ENCODE results near the gene INPP4B.

The INPP4B gene

DNA sequence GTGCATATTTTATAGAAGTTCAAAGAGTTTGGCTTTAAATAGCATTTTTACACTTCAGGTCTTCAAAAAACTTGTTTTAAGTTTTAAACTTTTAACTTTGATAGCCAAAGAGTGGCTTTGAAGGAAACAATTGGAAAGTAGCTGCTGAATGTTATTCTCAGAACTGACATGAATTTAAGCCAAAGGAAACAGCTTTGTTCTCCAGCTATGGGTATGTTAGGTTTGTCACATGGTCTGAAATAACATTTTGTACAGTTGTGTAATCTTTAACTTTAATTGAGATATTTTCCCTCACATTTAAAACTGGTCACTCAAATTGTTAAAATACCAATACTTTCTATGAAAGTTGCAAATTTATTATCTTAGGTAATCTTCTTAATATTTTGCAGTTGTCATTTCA is 645.1 kb downstream of the INPP4B start:
- H4K20me1 ChIP-seq (ENCODE audit: insufficient read depth, low read length) = no peaks in the 10 kb centered on the region
- no peak for ATAC-seq (ENCODE audit: insufficient read depth, low read depth)
- no peaks in the 10 kb centered on the region for H3K4me1 ChIP-seq (ENCODE audit: insufficient read depth, low read length)
- no peak overlapping the region for H2AFZ ChIP-seq (ENCODE audit: low read depth, low read length)
- DNase-seq = no peak
- no peak overlapping the region for H3K27ac ChIP-seq (ENCODE audit: low read length)
- no peak overlapping the region for H3K9ac ChIP-seq (ENCODE audit: low read depth, low read length)
- H3K9me3 ChIP-seq (ENCODE audit: insufficient read depth, low read length, severe bottlenecking) = no peaks in the 10 kb centered on the region
- no peak overlapping the region for H3K4me3 ChIP-seq (ENCODE audit: low read depth in 1 of 2, low read length in 2 of 2)
- no peaks in the 10 kb centered on the region for H3K79me2 ChIP-seq (ENCODE audit: insufficient read depth, low read length)
- H3K27me3 ChIP-seq (ENCODE audit: insufficient read depth, low read length, poor library complexity) = no peaks in the 10 kb centered on the region
- H3K36me3 ChIP-seq (ENCODE audit: insufficient read depth, low read length) = peaks cover 10% of the 10 kb centered on the region; the same call in 1 of the 2 replicates
- TF ChIP-seq, protein P1, sequence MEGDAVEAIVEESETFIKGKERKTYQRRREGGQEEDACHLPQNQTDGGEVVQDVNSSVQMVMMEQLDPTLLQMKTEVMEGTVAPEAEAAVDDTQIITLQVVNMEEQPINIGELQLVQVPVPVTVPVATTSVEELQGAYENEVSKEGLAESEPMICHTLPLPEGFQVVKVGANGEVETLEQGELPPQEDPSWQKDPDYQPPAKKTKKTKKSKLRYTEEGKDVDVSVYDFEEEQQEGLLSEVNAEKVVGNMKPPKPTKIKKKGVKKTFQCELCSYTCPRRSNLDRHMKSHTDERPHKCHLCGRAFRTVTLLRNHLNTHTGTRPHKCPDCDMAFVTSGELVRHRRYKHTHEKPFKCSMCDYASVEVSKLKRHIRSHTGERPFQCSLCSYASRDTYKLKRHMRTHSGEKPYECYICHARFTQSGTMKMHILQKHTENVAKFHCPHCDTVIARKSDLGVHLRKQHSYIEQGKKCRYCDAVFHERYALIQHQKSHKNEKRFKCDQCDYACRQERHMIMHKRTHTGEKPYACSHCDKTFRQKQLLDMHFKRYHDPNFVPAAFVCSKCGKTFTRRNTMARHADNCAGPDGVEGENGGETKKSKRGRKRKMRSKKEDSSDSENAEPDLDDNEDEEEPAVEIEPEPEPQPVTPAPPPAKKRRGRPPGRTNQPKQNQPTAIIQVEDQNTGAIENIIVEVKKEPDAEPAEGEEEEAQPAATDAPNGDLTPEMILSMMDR (IDR thresholded peaks at IDR 0.05; ENCODE audit: borderline replicate concordance, extremely low read depth, low read length, poor library complexity, severe bottlenecking) = no peak
- H3K4me2 ChIP-seq (ENCODE audit: insufficient read depth, low read length) = no peak overlapping the region

DNA sequence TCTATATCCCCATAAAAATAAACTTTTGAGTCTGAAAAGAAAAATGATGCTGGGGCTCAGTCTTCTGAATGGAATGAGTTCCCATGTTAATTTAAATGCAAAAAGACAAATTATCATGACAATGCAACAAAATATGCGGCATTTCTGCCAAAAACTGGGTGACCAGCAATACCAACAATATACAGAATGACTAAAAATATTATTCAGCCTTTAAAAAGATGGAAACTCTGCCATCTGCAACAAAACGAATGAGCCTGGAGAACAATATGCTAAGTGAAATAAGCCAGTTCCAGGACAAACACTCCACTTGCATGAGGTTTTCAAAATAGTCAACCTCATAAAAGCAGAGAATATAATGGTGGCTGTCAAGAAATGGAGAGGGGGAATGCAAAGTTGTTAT is 651.2 kb downstream of the INPP4B start:
- TF ChIP-seq, protein P1 (IDR thresholded peaks at IDR 0.05; ENCODE audit: borderline replicate concordance, extremely low read depth, low read length, poor library complexity, severe bottlenecking) = no peak
- no peak for TF ChIP-seq EZH2 (IDR thresholded peaks at IDR 0.05; ENCODE audit: borderline replicate concordance, low read depth, low read length, severe bottlenecking)
- H3K4me3 ChIP-seq (ENCODE audit: low read depth in 1 of 2, low read length in 2 of 2) = no peak overlapping the region
- H3K4me2 ChIP-seq (ENCODE audit: insufficient read depth, low read length) = no peak overlapping the region
- no peak overlapping the region for H3K9ac ChIP-seq (ENCODE audit: low read depth, low read length)
- no peaks in the 10 kb centered on the region for H3K4me1 ChIP-seq (ENCODE audit: insufficient read depth, low read length)
- peaks cover 27% of the 10 kb centered on the region; the same call in 1 of the 2 replicates for H3K36me3 ChIP-seq (ENCODE audit: insufficient read depth, low read length)
- H3K9me3 ChIP-seq (ENCODE audit: insufficient read depth, low read length, severe bottlenecking) = no peaks in the 10 kb centered on the region
- H3K27ac ChIP-seq (ENCODE audit: low read length) = no peak overlapping the region
- H4K20me1 ChIP-seq (ENCODE audit: insufficient read depth, low read length) = no peaks in the 10 kb centered on the region
- H3K27me3 ChIP-seq (ENCODE audit: insufficient read depth, low read length, poor library complexity) = no peaks in the 10 kb centered on the region
- ATAC-seq (ENCODE audit: insufficient read depth, low read depth) (no peak), DNase-seq (no peak)
- H3K79me2 ChIP-seq (ENCODE audit: insufficient read depth, low read length) = no peaks in the 10 kb centered on the region
- H2AFZ ChIP-seq (ENCODE audit: low read depth, low read length) = no peak overlapping the region

DNA sequence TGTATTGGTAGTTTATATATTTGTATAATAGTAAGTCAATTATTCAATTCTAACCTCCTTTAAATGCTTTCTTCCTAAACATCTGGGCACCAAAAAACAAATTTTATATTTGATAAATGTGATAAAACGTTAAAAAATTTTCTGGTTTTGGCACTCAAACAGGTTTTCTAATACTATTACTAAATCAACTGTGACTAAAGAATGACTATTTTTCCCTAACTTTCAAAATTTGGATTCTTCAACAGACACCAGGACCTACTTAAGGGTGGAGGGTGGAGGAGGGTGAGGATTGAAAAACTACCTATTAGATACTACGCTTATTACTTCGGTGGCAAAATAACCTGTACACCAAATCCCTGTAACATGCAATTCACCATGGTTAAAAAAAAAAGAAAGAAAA is 654.2 kb downstream of the INPP4B start:
- TF ChIP-seq, protein P1 (IDR thresholded peaks at IDR 0.05; ENCODE audit: borderline replicate concordance, extremely low read depth, low read length, poor library complexity, severe bottlenecking) = no peak
- TF ChIP-seq EZH2 (IDR thresholded peaks at IDR 0.05; ENCODE audit: borderline replicate concordance, low read depth, low read length, severe bottlenecking) = no peak
- H3K4me3 ChIP-seq (ENCODE audit: low read depth in 1 of 2, low read length in 2 of 2) = no peak overlapping the region
- H4K20me1 ChIP-seq (ENCODE audit: insufficient read depth, low read length) = no peaks in the 10 kb centered on the region
- no peaks in the 10 kb centered on the region for H3K27me3 ChIP-seq (ENCODE audit: insufficient read depth, low read length, poor library complexity)
- H3K9me3 ChIP-seq (ENCODE audit: insufficient read depth, low read length, severe bottlenecking) = no peaks in the 10 kb centered on the region
- H3K27ac ChIP-seq (ENCODE audit: low read length) = no peak overlapping the region
- no peak overlapping the region for H3K4me2 ChIP-seq (ENCODE audit: insufficient read depth, low read length)
- H3K4me1 ChIP-seq (ENCODE audit: insufficient read depth, low read length) = no peaks in the 10 kb centered on the region
- peaks cover 30% of the 10 kb centered on the region for H3K36me3 ChIP-seq (ENCODE audit: insufficient read depth, low read length)
- no peaks in the 10 kb centered on the region for H3K79me2 ChIP-seq (ENCODE audit: insufficient read depth, low read length)
- no peak overlapping the region for H3K9ac ChIP-seq (ENCODE audit: low read depth, low read length)
- H2AFZ ChIP-seq (ENCODE audit: low read depth, low read length) = no peak overlapping the region
- DNase-seq (no peak), ATAC-seq (ENCODE audit: insufficient read depth, low read depth) (no peak)

DNA sequence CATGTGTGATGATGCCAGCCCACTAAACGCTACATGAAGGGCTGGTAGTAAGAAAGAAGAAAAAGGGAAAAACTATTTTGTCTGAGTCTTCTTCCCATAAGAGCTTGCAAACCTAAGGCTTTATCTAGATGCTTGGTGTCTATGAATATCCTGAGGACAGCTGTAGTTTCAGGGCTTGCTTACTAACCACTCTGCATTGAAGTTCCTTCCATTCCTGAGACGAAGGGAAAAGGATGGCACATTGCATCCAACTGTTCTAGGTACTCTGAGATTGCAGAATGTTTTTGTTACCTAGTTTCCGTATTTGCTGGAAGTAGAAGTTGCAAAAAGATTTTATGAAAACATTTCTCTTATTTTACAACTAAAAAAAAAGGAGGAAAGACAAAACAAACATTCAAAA is 665.1 kb downstream of the INPP4B start:
- H3K27me3 ChIP-seq (ENCODE audit: insufficient read depth, low read length, poor library complexity) = no peaks in the 10 kb centered on the region
- H2AFZ ChIP-seq (ENCODE audit: low read depth, low read length) = no peak overlapping the region
- H3K4me2 ChIP-seq (ENCODE audit: insufficient read depth, low read length) = no peak overlapping the region
- no peak overlapping the region for H3K9ac ChIP-seq (ENCODE audit: low read depth, low read length)
- ATAC-seq (ENCODE audit: insufficient read depth, low read depth) (no peak), DNase-seq (no peak)
- no peak overlapping the region for H3K4me3 ChIP-seq (ENCODE audit: low read depth in 1 of 2, low read length in 2 of 2)
- no peaks in the 10 kb centered on the region for H4K20me1 ChIP-seq (ENCODE audit: insufficient read depth, low read length)
- H3K79me2 ChIP-seq (ENCODE audit: insufficient read depth, low read length) = no peaks in the 10 kb centered on the region
- H3K4me1 ChIP-seq (ENCODE audit: insufficient read depth, low read length) = no peaks in the 10 kb centered on the region
- no peak for TF ChIP-seq EZH2 (IDR thresholded peaks at IDR 0.05; ENCODE audit: borderline replicate concordance, low read depth, low read length, severe bottlenecking)
- TF ChIP-seq, protein P1 (IDR thresholded peaks at IDR 0.05; ENCODE audit: borderline replicate concordance, extremely low read depth, low read length, poor library complexity, severe bottlenecking) = no peak
- peaks cover 15% of the 10 kb centered on the region for H3K36me3 ChIP-seq (ENCODE audit: insufficient read depth, low read length)
- H3K9me3 ChIP-seq (ENCODE audit: insufficient read depth, low read length, severe bottlenecking) = no peaks in the 10 kb centered on the region
- H3K27ac ChIP-seq (ENCODE audit: low read length) = no peak overlapping the region

Measured in DND-41 (cell line).